GM12873 (cell line): ENCODE measurements around the gene DGCR2.

ENCODE experiments used
- CTCF ChIP-seq: IDR thresholded peaks from 2 replicates; pipeline ENCODE4 v1.5.1; 2012; ENCODE audit warnings: low read depth, mild to moderate bottlenecking, moderate library complexity, low read length, control low read depth; ENCODE audit not compliant: insufficient read depth; ENCODE audit errors: missing control alignments

DGCR2 gene

GRCh38 chr22:19075404-19075803 lies 46.8 kb downstream of the DGCR2 start:
- TF ChIP-seq CTCF = no peak

GRCh38 chr22:19070397-19071169 lies 51.6 kb downstream of the DGCR2 start:
- TF ChIP-seq CTCF = no peak

GRCh38 chr22:19069451-19069850 lies 52.8 kb downstream of the DGCR2 start:
- TF ChIP-seq CTCF = no peak

GRCh38 chr22:19068784-19069271 lies 53.4 kb downstream of the DGCR2 start:
- TF ChIP-seq CTCF = no peak

- TF ChIP-seq CTCF = no peak
Measured at GRCh38 chr22:19067696-19068348, 54.4 kb downstream of the DGCR2 start.

- TF ChIP-seq CTCF = no peak
Measured at GRCh38 chr22:19066531-19067271, 55.5 kb downstream of the DGCR2 start.

GRCh38 chr22:19065929-19066328 lies 56.3 kb downstream of the DGCR2 start:
- TF ChIP-seq CTCF = no peak
